KMS-11 (cell line): ENCODE measurements around the gene SCUBE1.

Experiments used
- H2AFZ ChIP-seq: fragments of 200-600 bp; sonication (generic); 2 replicates; pipeline ENCODE4 v1.6.1; 2016; ENCODE audit warnings: antibody characterized with exemption, mixed run types, low read depth
- H3K27ac ChIP-seq: fragments of 200-600 bp; sonication (generic); 2 replicates; pipeline ENCODE4 v1.6.1; 2016; ENCODE audit warnings: mild to moderate bottlenecking, mixed run types
- H3K27me3 ChIP-seq: fragments of 200-600 bp; sonication (generic); 2 replicates; pipeline ENCODE4 v1.6.1; 2017; ENCODE audit warnings: mild to moderate bottlenecking, low read depth, mixed run types, moderate library complexity; ENCODE audit not compliant: insufficient read depth
- H3K36me3 ChIP-seq: fragments of 200-600 bp; sonication (generic); 2 replicates; pipeline ENCODE4 v1.6.1; 2017; ENCODE audit warnings: mild to moderate bottlenecking, mixed run types; ENCODE audit not compliant: insufficient read depth
- H3K4me1 ChIP-seq: fragments of 200-600 bp; sonication (generic); 2 replicates; pipeline ENCODE4 v1.6.1; 2016; ENCODE audit warnings: mild to moderate bottlenecking, low read depth, mixed run types; ENCODE audit not compliant: poor library complexity, severe bottlenecking
- H3K4me2 ChIP-seq: fragments of 200-600 bp; sonication (generic); 2 replicates; pipeline ENCODE4 v1.7.0; 2016; ENCODE audit warnings: mild to moderate bottlenecking, mixed run types
- H3K4me3 ChIP-seq: fragments of 200-600 bp; sonication (generic); IDR thresholded peaks from 2 replicates; pipeline ENCODE4 v1.6.1; 2017; ENCODE audit warnings: low read depth, low read length, mixed read lengths; ENCODE audit not compliant: insufficient read depth
- H3K79me2 ChIP-seq: fragments of 200-600 bp; sonication (generic); 2 replicates; pipeline ENCODE4 v1.6.1; 2016; ENCODE audit warnings: low read depth, mixed run types; ENCODE audit not compliant: insufficient read depth
- H3K9ac ChIP-seq: fragments of 200-600 bp; sonication (generic); 2 replicates; pipeline ENCODE4 v1.6.1; 2016; ENCODE audit warnings: mild to moderate bottlenecking, mixed run types
- H4K20me1 ChIP-seq: fragments of 200-600 bp; sonication (generic); 2 replicates; pipeline ENCODE4 v1.6.1; 2016; ENCODE audit warnings: mild to moderate bottlenecking, mixed run types; ENCODE audit not compliant: insufficient read depth
- CTCF ChIP-seq: fragments of 200-600 bp; sonication (generic); conservative IDR thresholded peaks from 2 replicates; pipeline ENCODE4 v1.6.1; 2017; ENCODE audit warnings: low read depth, mild to moderate bottlenecking, antibody characterized with exemption, low read length, moderate library complexity, mixed read lengths

SCUBE1 gene

GRCh38 chr22:43313890-43314474 lies 29.2 kb downstream of the SCUBE1 start:
- Histone ChIP-seq H3K4me3 (no peak overlapping the region), H2AFZ (no peak overlapping the region), H3K27ac (no peak overlapping the region), H3K9ac (no peak overlapping the region), H3K4me2 (no peak overlapping the region), H3K36me3 (no peaks in the 10 kb centered on the region), H3K79me2 (no peaks in the 10 kb centered on the region), H3K27me3 (peaks cover 46% of the 10 kb centered on the region), H4K20me1 (no peaks in the 10 kb centered on the region), H3K4me1 (no peaks in the 10 kb centered on the region)
- no peak for TF ChIP-seq CTCF

GRCh38 chr22:43313244-43313889 lies 29.8 kb downstream of the SCUBE1 start:
- Histone ChIP-seq H3K36me3 (no peaks in the 10 kb centered on the region), H2AFZ (no peak overlapping the region), H3K27me3 (peaks cover 46% of the 10 kb centered on the region), H4K20me1 (no peaks in the 10 kb centered on the region), H3K27ac (no peak overlapping the region), H3K4me2 (no peak overlapping the region), H3K79me2 (no peaks in the 10 kb centered on the region), H3K4me1 (no peaks in the 10 kb centered on the region), H3K4me3 (no peak overlapping the region), H3K9ac (no peak overlapping the region)
- TF ChIP-seq CTCF = no peak

GRCh38 chr22:43312608-43313007 lies 30.6 kb downstream of the SCUBE1 start:
- Histone ChIP-seq H3K27ac (no peak overlapping the region), H2AFZ (no peak overlapping the region), H3K4me3 (no peak overlapping the region), H3K4me1 (no peaks in the 10 kb centered on the region), H4K20me1 (no peaks in the 10 kb centered on the region), H3K4me2 (no peak overlapping the region), H3K27me3 (peaks cover 44% of the 10 kb centered on the region), H3K79me2 (no peaks in the 10 kb centered on the region), H3K36me3 (no peaks in the 10 kb centered on the region), H3K9ac (no peak overlapping the region)
- no peak for TF ChIP-seq CTCF

- H3K4me1 ChIP-seq = no peaks in the 10 kb centered on the region
- H3K4me3 ChIP-seq = no peak overlapping the region
- H3K27ac ChIP-seq = no peak overlapping the region
- no peak overlapping the region for H3K9ac ChIP-seq
- peaks cover 44% of the 10 kb centered on the region for H3K27me3 ChIP-seq
- H3K36me3 ChIP-seq = no peaks in the 10 kb centered on the region
- H2AFZ ChIP-seq = no peak overlapping the region
- H4K20me1 ChIP-seq = no peaks in the 10 kb centered on the region
- no peaks in the 10 kb centered on the region for H3K79me2 ChIP-seq
- no peak for TF ChIP-seq CTCF
- H3K4me2 ChIP-seq = no peak overlapping the region
Measured at GRCh38 chr22:43310798-43311197, 32.4 kb downstream of the SCUBE1 start.
